Vagina (tissue), 2 donors: ENCODE measurements around the gene ARMH3.

Source experiments
- POLR2A ChIP-seq, 2 donors: fragments of 450-650 bp; IDR thresholded peaks; one replicate each; pipeline ENCODE4 v1.6.1; 2017; ENCODE audit warnings: antibody characterized with exemption in 2 of 2, mild to moderate bottlenecking in 2 of 2, moderate library complexity in 2 of 2
- TF ChIP-seq, protein P1 (sequence below), 3 experiments: fragments of 450-650 bp in 2 of 3; fragments of 200-600 bp in 1 of 3; sonication (generic) in 1 of 3; IDR thresholded peaks; one replicate each; pipeline ENCODE4 v1.5.1; 2017 to 2019; ENCODE audit warnings: antibody characterized with exemption in 3 of 3, mild to moderate bottlenecking in 2 of 3, moderate library complexity in 2 of 3

DNA sequence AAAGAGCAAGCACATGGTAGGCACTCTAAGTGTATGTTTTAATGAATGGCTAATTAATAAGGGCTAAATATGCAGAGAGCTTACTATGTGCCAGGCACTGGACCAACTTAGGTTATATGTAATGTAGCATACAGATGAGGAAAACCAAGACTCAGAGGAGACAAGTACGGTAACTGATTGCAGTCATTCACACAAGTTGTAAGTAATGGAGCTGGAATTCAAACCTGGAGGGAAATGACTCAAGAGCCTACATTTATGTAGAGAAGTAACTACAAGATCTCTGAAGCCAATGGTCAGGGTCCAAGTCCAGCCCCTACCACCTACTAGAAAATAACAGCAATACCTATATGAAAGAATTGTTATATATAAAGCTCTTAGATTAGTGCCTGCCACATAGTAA, 115.1 kb downstream of the ARMH3 start:
- TF ChIP-seq, protein P1, sequence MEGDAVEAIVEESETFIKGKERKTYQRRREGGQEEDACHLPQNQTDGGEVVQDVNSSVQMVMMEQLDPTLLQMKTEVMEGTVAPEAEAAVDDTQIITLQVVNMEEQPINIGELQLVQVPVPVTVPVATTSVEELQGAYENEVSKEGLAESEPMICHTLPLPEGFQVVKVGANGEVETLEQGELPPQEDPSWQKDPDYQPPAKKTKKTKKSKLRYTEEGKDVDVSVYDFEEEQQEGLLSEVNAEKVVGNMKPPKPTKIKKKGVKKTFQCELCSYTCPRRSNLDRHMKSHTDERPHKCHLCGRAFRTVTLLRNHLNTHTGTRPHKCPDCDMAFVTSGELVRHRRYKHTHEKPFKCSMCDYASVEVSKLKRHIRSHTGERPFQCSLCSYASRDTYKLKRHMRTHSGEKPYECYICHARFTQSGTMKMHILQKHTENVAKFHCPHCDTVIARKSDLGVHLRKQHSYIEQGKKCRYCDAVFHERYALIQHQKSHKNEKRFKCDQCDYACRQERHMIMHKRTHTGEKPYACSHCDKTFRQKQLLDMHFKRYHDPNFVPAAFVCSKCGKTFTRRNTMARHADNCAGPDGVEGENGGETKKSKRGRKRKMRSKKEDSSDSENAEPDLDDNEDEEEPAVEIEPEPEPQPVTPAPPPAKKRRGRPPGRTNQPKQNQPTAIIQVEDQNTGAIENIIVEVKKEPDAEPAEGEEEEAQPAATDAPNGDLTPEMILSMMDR (IDR thresholded peaks at IDR 0.05), result no peak
- TF ChIP-seq POLR2A (IDR thresholded peaks at IDR 0.05), result no peak
